Loucy (cell line): Measurements from ENCODE around the gene FLRT3.

Experiments
- H2AFZ ChIP-seq: fragments of 200-600 bp; sonication (generic); 2 replicates; pipeline ENCODE4 v1.6.0; 2016; ENCODE audit warnings: antibody characterized with exemption, mild to moderate bottlenecking, low read length, moderate library complexity
- H3F3A ChIP-seq: fragments of 200-600 bp; 2 replicates; pipeline ENCODE4 v1.6.0; 2016; ENCODE audit warnings: antibody characterized with exemption, low read depth, mild to moderate bottlenecking
- H3K27me3 ChIP-seq: fragments of 200-600 bp; sonication (generic); 2 replicates; pipeline ENCODE4 v1.6.1; 2014; ENCODE audit warnings: low read length, mild to moderate bottlenecking; ENCODE audit not compliant: insufficient read depth, poor library complexity, severe bottlenecking
- H3K36me3 ChIP-seq: fragments of 200-600 bp; sonication (generic); 2 replicates; pipeline ENCODE4 v1.6.1; 2016; ENCODE audit warnings: low read length; ENCODE audit not compliant: insufficient read depth
- H3K4me1 ChIP-seq: fragments of 200-600 bp; sonication (generic); 2 replicates; pipeline ENCODE4 v1.5.1; 2014; ENCODE audit warnings: low read length, mild to moderate bottlenecking; ENCODE audit not compliant: insufficient read depth, poor library complexity, severe bottlenecking
- H3K4me2 ChIP-seq: fragments of 200-600 bp; sonication (generic); 2 replicates; pipeline ENCODE4 v1.6.0; 2014; ENCODE audit warnings: antibody characterized with exemption, low read length, low read depth, mild to moderate bottlenecking; ENCODE audit not compliant: poor library complexity, severe bottlenecking
- H3K4me3 ChIP-seq: fragments of 200-600 bp; sonication (generic); 2 replicates; pipeline ENCODE4 v1.5.1; 2014; ENCODE audit warnings: low read length, mild to moderate bottlenecking, mixed read lengths; ENCODE audit not compliant: poor library complexity, severe bottlenecking
- H3K79me2 ChIP-seq: fragments of 200-600 bp; sonication (generic); 2 replicates; pipeline ENCODE4 v1.6.1; 2014; ENCODE audit warnings: low read length; ENCODE audit not compliant: insufficient read depth
- H3K9ac ChIP-seq: fragments of 200-600 bp; sonication (generic); 2 replicates; pipeline ENCODE4 v1.6.0; 2014; ENCODE audit warnings: mild to moderate bottlenecking, low read depth, low read length, moderate library complexity; ENCODE audit not compliant: poor library complexity, severe bottlenecking
- H3K9me2 ChIP-seq: fragments of 200-600 bp; sonication (generic); replicated peaks from 2 replicates; pipeline ENCODE4 v1.6.1; 2016; ENCODE audit warnings: low read depth, low read length, mixed read lengths
- H3K9me3 ChIP-seq: fragments of 200-600 bp; sonication (generic); 2 replicates; pipeline ENCODE4 v1.6.1; 2014; ENCODE audit warnings: mild to moderate bottlenecking, antibody characterized with exemption, low read length, low read depth; ENCODE audit not compliant: insufficient read depth
- H4K20me1 ChIP-seq: fragments of 200-600 bp; sonication (generic); 2 replicates; pipeline ENCODE4 v1.6.0; 2014; ENCODE audit warnings: antibody characterized with exemption, low read length, mild to moderate bottlenecking; ENCODE audit not compliant: insufficient read depth, poor library complexity, severe bottlenecking
- EZH2phosphoT487 ChIP-seq: fragments of 200-600 bp; IDR thresholded peaks from 2 replicates; pipeline ENCODE4 v1.6.1; 2018; ENCODE audit warnings: antibody characterized with exemption, mild to moderate bottlenecking, moderate library complexity, borderline replicate concordance
- TF ChIP-seq, protein P1 (sequence below): fragments of 200-600 bp; sonication (generic); conservative IDR thresholded peaks from 2 replicates; pipeline ENCODE4 v1.5.1; 2014; ENCODE audit warnings: mild to moderate bottlenecking, antibody characterized with exemption, low read length

The FLRT3 gene

DNA sequence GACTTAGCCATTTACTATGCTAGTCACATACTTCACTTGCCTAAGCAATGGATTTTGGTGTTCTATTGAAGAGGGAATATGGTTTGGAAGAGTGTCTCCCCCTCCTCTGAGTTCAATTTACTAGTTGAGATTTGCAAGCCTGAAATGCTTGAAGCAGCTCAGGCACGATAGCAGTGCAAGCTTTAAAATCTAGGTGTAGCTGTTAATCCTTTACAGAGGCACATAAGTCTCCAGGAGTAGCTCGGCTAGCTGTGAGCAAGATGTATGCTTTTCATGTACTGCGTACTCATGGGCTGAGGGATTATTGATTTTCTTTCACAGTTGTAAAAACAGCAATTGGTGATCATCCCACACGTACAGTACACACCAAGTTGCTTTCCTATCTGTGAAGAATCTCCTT, 726 bp downstream of the FLRT3 start:
- H3K9me2 ChIP-seq: no peaks in the 10 kb centered on the region
- TF ChIP-seq, protein P1, sequence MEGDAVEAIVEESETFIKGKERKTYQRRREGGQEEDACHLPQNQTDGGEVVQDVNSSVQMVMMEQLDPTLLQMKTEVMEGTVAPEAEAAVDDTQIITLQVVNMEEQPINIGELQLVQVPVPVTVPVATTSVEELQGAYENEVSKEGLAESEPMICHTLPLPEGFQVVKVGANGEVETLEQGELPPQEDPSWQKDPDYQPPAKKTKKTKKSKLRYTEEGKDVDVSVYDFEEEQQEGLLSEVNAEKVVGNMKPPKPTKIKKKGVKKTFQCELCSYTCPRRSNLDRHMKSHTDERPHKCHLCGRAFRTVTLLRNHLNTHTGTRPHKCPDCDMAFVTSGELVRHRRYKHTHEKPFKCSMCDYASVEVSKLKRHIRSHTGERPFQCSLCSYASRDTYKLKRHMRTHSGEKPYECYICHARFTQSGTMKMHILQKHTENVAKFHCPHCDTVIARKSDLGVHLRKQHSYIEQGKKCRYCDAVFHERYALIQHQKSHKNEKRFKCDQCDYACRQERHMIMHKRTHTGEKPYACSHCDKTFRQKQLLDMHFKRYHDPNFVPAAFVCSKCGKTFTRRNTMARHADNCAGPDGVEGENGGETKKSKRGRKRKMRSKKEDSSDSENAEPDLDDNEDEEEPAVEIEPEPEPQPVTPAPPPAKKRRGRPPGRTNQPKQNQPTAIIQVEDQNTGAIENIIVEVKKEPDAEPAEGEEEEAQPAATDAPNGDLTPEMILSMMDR: no peak
- no peak for TF ChIP-seq EZH2phosphoT487
- peak overlapping the region; percentile 63; the same call in 1 of the 2 replicates for H2AFZ ChIP-seq
- H3K9me3 ChIP-seq: no peaks in the 10 kb centered on the region
- no peaks in the 10 kb centered on the region for H3K27me3 ChIP-seq
- no peak overlapping the region for H3K4me3 ChIP-seq
- no peaks in the 10 kb centered on the region for H4K20me1 ChIP-seq
- peak overlapping the region; percentile 52 for H3K4me2 ChIP-seq
- H3F3A ChIP-seq: no peaks in the 10 kb centered on the region
- H3K9ac ChIP-seq: no peak overlapping the region
- H3K36me3 ChIP-seq: no peaks in the 10 kb centered on the region
- no peaks in the 10 kb centered on the region for H3K4me1 ChIP-seq
- H3K79me2 ChIP-seq: no peaks in the 10 kb centered on the region

DNA sequence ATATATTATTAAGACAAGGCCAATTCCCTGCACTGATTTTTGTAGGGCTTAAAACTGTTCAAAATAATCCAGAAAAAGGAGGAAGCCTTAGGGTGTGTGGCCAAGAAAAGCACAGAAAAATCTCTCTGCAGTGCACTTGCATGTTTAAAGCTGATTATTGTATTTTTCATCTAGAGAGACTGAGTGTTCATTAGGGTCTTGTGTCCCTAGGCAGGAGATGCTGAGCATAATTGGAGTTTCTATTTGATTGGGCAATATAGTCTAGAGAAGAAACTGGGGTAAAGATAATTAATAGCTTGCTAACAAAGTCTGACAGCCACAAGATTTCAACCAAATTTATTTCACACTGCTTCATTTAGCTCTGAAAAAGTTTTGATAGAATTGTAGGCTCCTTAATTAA, 2.4 kb downstream of the FLRT3 start:
- Histone ChIP-seq H4K20me1 (no peaks in the 10 kb centered on the region), H3K4me3 (no peak overlapping the region), H3K9ac (no peak overlapping the region), H3K9me3 (no peaks in the 10 kb centered on the region), H3K9me2 (no peaks in the 10 kb centered on the region), H3F3A (no peaks in the 10 kb centered on the region), H3K27me3 (no peaks in the 10 kb centered on the region), H3K4me1 (no peaks in the 10 kb centered on the region), H3K79me2 (no peaks in the 10 kb centered on the region), H2AFZ (no peak overlapping the region), H3K4me2 (no peak overlapping the region), H3K36me3 (no peaks in the 10 kb centered on the region)
- no peak for TF ChIP-seq EZH2phosphoT487
- TF ChIP-seq, protein P1: no peak

DNA sequence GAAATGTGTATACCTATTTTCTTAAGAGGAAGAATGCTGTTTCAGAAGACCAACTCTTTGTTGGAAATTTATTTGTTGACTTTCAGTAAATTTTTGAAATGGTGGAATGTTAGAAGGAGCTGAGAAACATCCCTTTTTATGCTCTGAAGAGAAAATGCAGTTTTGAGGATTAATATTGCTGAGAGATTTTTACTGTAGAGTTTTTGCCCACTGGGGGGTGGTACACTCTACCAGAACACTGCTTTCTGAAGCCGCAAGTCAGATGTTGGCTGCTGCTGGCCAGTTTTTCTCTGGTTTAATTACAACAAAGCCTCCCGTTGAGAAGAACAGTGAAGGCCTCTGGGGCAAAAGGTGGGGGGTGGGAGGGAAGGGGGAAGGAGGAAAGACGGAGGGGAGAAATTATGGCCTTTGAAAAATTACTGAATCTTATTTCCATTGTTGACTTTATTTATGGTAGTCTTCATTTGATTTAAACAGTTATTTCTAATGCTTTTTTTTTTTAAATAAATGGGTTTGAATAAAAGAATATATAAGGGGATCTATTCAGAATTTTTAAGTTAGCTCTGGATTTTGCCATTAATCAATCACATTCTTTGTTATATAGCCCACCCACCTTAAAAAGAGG, 3.0 kb downstream of the FLRT3 start:
- no peaks in the 10 kb centered on the region for H3K4me1 ChIP-seq
- H4K20me1 ChIP-seq: no peaks in the 10 kb centered on the region
- no peak overlapping the region for H3K4me2 ChIP-seq
- TF ChIP-seq EZH2phosphoT487: no peak
- TF ChIP-seq, protein P1: peak; percentile 53
- H3K9me3 ChIP-seq: no peaks in the 10 kb centered on the region
- no peak overlapping the region for H3K4me3 ChIP-seq
- H3K79me2 ChIP-seq: no peaks in the 10 kb centered on the region
- H2AFZ ChIP-seq: no peak overlapping the region
- H3K27me3 ChIP-seq: no peaks in the 10 kb centered on the region
- no peaks in the 10 kb centered on the region for H3F3A ChIP-seq
- no peaks in the 10 kb centered on the region for H3K36me3 ChIP-seq
- no peak overlapping the region for H3K9ac ChIP-seq
- H3K9me2 ChIP-seq: no peaks in the 10 kb centered on the region
